ENCODE results near the gene GAPVD1.
"Not testable (repeated sequence)": the region's sequence is repeated elsewhere in the genome, so short reads cannot be mapped to it uniquely, and the experiment has no call there.

The GAPVD1 gene

GRCh38 chr9:125304273-125304672 is 42.6 kb downstream of the GAPVD1 start:
- TF ChIP-seq Cebpa-rat (IDR thresholded peaks at IDR 0.05): no peak
- Histone ChIP-seq H3K36me3 (peaks cover 89 to 97% (median 93%) of the 10 kb centered on the region in 11 experiments), H3K4me3 (no peak overlapping the region), H3K9me3 (replicated peaks in 1 of 11) (no peaks in the 10 kb centered on the region), H3K9ac (no peak overlapping the region), H4K20me1 (peaks cover 0 to 68% (median 14%) of the 10 kb centered on the region in 11 experiments; a peak in 10 of 22 replicates), H3K27ac (no peak overlapping the region), H3K4me2 (no peak overlapping the region), H3K27me3 (no peaks in the 10 kb centered on the region), H3K4me1 (no peaks in the 10 kb centered on the region)

GRCh38 chr9:125312411-125312810 is 50.8 kb downstream of the GAPVD1 start:
- Histone ChIP-seq H3K27ac (no peak overlapping the region), H3K4me3 (no peak overlapping the region), H3K4me2 (no peak overlapping the region), H3K4me1 (no peaks in the 10 kb centered on the region), H3K36me3 (peaks cover 96 to 100% (median 99%) of the 10 kb centered on the region in 11 experiments), H3K9ac (no peak overlapping the region), H4K20me1 (peaks cover 0 to 31% (median 0%) of the 10 kb centered on the region in 11 experiments; a peak in 2 of 22 replicates), H3K27me3 (no peaks in the 10 kb centered on the region), H3K9me3 (replicated peaks in 1 of 11) (peaks cover 26 to 39% (median 36%) of the 10 kb centered on the region in 11 experiments)
- no peak for TF ChIP-seq Cebpa-rat (IDR thresholded peaks at IDR 0.05)

- H3K9ac ChIP-seq, H3K27ac ChIP-seq, H3K4me2 ChIP-seq, H3K4me3 ChIP-seq, H3K4me1 ChIP-seq, H3K27me3 ChIP-seq: not testable (repeated sequence)
- peaks cover 92 to 100% (median 98%) of the 10 kb centered on the region in 11 experiments for H3K36me3 ChIP-seq
- peaks cover 0 to 14% (median 0%) of the 10 kb centered on the region in 11 experiments; a peak in 2 of 22 replicates for H4K20me1 ChIP-seq
- H3K9me3 ChIP-seq (replicated peaks in 1 of 11): peaks cover 33 to 47% (median 45%) of the 10 kb centered on the region in 11 experiments
These were observed 54.7 kb downstream of the GAPVD1 start for GRCh38 chr9:125316359-125316758.

- Histone ChIP-seq H4K20me1 (peaks cover 0 to 8% (median 0%) of the 10 kb centered on the region in 11 experiments; a peak in 2 of 22 replicates), H3K4me1 (no peaks in the 10 kb centered on the region), H3K27me3 (no peaks in the 10 kb centered on the region), H3K27ac (no peak overlapping the region), H3K4me2 (no peak overlapping the region), H3K36me3 (peaks cover 92 to 100% (median 96%) of the 10 kb centered on the region in 11 experiments), H3K9me3 (replicated peaks in 1 of 11) (peaks cover 33 to 47% (median 45%) of the 10 kb centered on the region in 11 experiments), H3K9ac (no peak overlapping the region), H3K4me3 (no peak overlapping the region)
- TF ChIP-seq Cebpa-rat (IDR thresholded peaks at IDR 0.05): no peak
These were observed 56.1 kb downstream of the GAPVD1 start for GRCh38 chr9:125317704-125318103.

- H4K20me1 ChIP-seq: peaks cover 0 to 8% (median 0%) of the 10 kb centered on the region in 11 experiments; a peak in 2 of 22 replicates
- H3K4me3 ChIP-seq: no peak overlapping the region
- H3K27me3 ChIP-seq: no peaks in the 10 kb centered on the region
- H3K36me3 ChIP-seq: peaks cover 92 to 100% (median 96%) of the 10 kb centered on the region in 11 experiments
- TF ChIP-seq Cebpa-rat (IDR thresholded peaks at IDR 0.05): no peak
- no peak overlapping the region for H3K27ac ChIP-seq
- H3K4me2 ChIP-seq: no peak overlapping the region
- H3K9ac ChIP-seq: no peak overlapping the region
- peaks cover 17 to 22% (median 18%) of the 10 kb centered on the region in 11 experiments for H3K9me3 ChIP-seq (replicated peaks in 1 of 11)
- no peaks in the 10 kb centered on the region for H3K4me1 ChIP-seq
These were observed 59.9 kb downstream of the GAPVD1 start for GRCh38 chr9:125321496-125321895.

DNA sequence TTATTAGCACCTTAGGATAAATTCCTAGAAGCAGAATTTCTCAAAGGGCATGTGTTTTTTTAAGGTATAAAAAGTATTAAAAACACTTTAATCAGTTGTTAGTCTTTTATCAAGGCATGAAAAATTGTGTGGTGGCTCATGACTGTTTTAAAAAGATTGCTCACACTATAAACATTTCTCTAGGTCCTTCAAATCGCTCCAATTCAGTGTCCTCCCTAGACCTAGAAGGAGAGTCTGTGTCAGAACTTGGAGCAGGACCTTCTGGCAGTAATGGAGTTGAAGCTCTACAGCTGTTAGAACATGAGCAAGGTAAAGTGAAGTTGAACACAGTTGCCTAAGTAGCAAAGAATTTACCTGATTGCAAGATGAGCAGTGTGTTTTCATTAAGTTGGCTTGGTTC is 62.0 kb downstream of the GAPVD1 start:
- Histone ChIP-seq H3K4me2 (no peak overlapping the region), H3K36me3 (peaks cover 85 to 95% (median 89%) of the 10 kb centered on the region in 11 experiments), H3K27me3 (no peaks in the 10 kb centered on the region), H3K4me3 (no peak overlapping the region), H3K9ac (no peak overlapping the region), H3K4me1 (no peaks in the 10 kb centered on the region), H4K20me1 (peaks cover 0 to 8% (median 0%) of the 10 kb centered on the region in 11 experiments; a peak in 2 of 22 replicates), H3K9me3 (replicated peaks in 1 of 11) (peaks cover 0 to under 1% (median 0%) of the 10 kb centered on the region in 11 experiments; a peak in 1 of 22 replicates), H3K27ac (no peak overlapping the region)
- TF ChIP-seq Cebpa-rat (IDR thresholded peaks at IDR 0.05): no peak

DNA sequence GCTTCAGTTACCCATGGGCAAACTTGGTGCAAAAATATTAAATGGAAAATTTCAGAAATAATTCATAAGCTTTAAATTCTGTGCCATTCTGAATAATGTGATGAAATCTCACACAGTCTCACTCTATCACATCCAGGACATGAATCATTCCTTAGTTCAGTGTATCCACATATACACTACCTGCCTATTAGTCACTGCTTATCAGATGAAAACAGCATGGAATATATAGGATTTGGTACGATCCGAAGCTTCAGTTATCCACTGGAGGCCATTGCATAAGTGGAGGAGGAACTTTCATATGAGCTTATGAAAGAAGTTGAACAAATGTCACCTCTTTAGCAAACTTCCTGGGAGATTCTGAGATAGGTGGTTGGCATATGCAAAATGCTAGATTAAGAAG is 64.2 kb downstream of the GAPVD1 start:
- Histone ChIP-seq H4K20me1 (peaks cover 0 to 11% (median 0%) of the 10 kb centered on the region in 11 experiments; a peak in 1 of 22 replicates), H3K9ac (no peak overlapping the region)

GRCh38 chr9:125329978-125330377 is 68.4 kb downstream of the GAPVD1 start:
- no peak for TF ChIP-seq Cebpa-rat (IDR thresholded peaks at IDR 0.05)
- H3K4me1 ChIP-seq: peaks cover 0 to 31% (median 16%) of the 10 kb centered on the region in 10 experiments; a peak in 15 of 20 replicates
- no peak overlapping the region for H3K9ac ChIP-seq
- no peak overlapping the region for H3K4me3 ChIP-seq
- no peaks in the 10 kb centered on the region for H3K27me3 ChIP-seq
- peak overlapping the region in 2 of 11 experiments; percentile 15 to 27; a peak in 2 of 22 replicates for H3K27ac ChIP-seq
- peaks cover 0 to 17% (median 0%) of the 10 kb centered on the region in 11 experiments; a peak in 2 of 22 replicates for H4K20me1 ChIP-seq
- H3K36me3 ChIP-seq: peaks cover 85 to 95% (median 93%) of the 10 kb centered on the region in 11 experiments
- no peaks in the 10 kb centered on the region for H3K9me3 ChIP-seq (replicated peaks in 1 of 11)
- H3K4me2 ChIP-seq: no peak overlapping the region

More for the DNA sequence above, 64.2 kb downstream of the GAPVD1 start:
- Histone ChIP-seq H3K4me1 (0 out of 20 replicates have a peak, but pooled peaks cover 0 to 9% (median 0%) of the 10 kb centered on the region in 10 experiments), H3K4me2 (no peak overlapping the region), H3K27ac (no peak overlapping the region), H3K36me3 (peaks cover 85 to 95% (median 92%) of the 10 kb centered on the region in 11 experiments), H3K9me3 (replicated peaks in 1 of 11) (no peaks in the 10 kb centered on the region), H3K27me3 (no peaks in the 10 kb centered on the region), H3K4me3 (no peak overlapping the region)
- TF ChIP-seq Cebpa-rat (IDR thresholded peaks at IDR 0.05): no peak

DNA sequence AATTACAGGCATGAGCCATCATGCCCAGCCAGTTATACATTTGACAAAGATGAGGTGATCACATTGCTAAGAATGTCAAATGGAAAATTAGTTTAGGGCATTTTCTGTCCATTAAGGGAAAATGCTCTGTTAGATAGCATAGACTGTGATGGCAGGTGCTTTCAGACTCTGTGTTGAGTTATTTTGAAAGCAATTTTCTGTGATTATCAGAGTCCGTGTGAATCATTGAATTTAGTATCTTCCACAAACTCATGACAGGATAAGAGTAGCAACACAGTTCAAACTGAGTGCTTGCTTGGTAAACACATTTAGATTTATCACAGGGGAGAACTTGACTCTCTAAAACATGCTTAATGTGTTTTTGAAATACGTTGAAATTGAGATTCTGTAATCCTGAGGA is 69.0 kb downstream of the GAPVD1 start:
- Histone ChIP-seq H3K9ac (no peak overlapping the region), H3K36me3 (peaks cover 81 to 95% (median 93%) of the 10 kb centered on the region in 11 experiments), H3K4me2 (no peak overlapping the region), H4K20me1 (peaks cover 0 to 17% (median 0%) of the 10 kb centered on the region in 11 experiments; a peak in 2 of 22 replicates), H3K4me3 (no peak overlapping the region), H3K27me3 (no peaks in the 10 kb centered on the region), H3K4me1 (peaks cover 0 to 31% (median 16%) of the 10 kb centered on the region in 10 experiments; a peak in 15 of 20 replicates), H3K27ac (no peak overlapping the region), H3K9me3 (replicated peaks in 1 of 11) (no peaks in the 10 kb centered on the region)
- no peak for TF ChIP-seq Cebpa-rat (IDR thresholded peaks at IDR 0.05)
